Diencephalon (tissue), 1 donor: ENCODE results near the gene SKIC3. TPM values are rescaled to one million over a fixed set of nuclear protein-coding genes. Genes with fewer than 3 reads are reported as not detected.

ENCODE experiments used
- small RNA-seq: library from RNA; depleted of rRNA; stranded (forward); fragments of <200 nt; gene quantifications from one replicate; pipeline ENCODE3, GENCODE V24; 2014
- total RNA-seq: library from RNA; depleted of rRNA; stranded (reverse); fragments of >200 nt; gene quantifications from one replicate; pipeline ENCODE4 v1.2.3, GENCODE V29; 2014

SKIC3 gene
- 141 TPM for total RNA-seq

GRCh38 chr5:95554647-95555548 lies at the start of gene SKIC3, which contains the start of gene ARSK:
Gene SKIC3 (minus strand): TSS chr5:95554977. CDS start chr5:95547150, 7,827 bp downstream.
Gene ARSK (plus strand): TSS chr5:95555101. CDS start chr5:95555279, 178 bp downstream.

Small RNA genes within 50 kb of the gene (small RNA-seq; reads per million reads assigned to genes)
- gene RNU6-308P, result not detected

Other genes with a start within 250 kb of the SKIC3 start
- 14.8 TPM for gene FAM81B, start 163.6 kb downstream of the SKIC3 start, total RNA-seq
- gene ARSK, start 124 bp upstream of the SKIC3 start, total RNA-seq, result 9.9 TPM
- 0.23 TPM for gene GPR150, start 65.1 kb upstream of the SKIC3 start, total RNA-seq
- 2.3 TPM for gene RFESD, start 91.8 kb upstream of the SKIC3 start, total RNA-seq
- gene SPATA9, start 128.0 kb upstream of the SKIC3 start, total RNA-seq, result 0.46 TPM
- gene RHOBTB3, start 176.4 kb upstream of the SKIC3 start, total RNA-seq, result 250 TPM